UCSD-AML1 (cell line): Measurements from ENCODE around the gene UGT3A2.

Experiments
- DNase-seq: peaks from one replicate; lab custom pipeline; 2025; ENCODE audit not compliant: unreplicated experiment; lab: John Stamatoyannopoulos, UW

Gene UGT3A2

GRCh38 chr5:36013182-36013581 is 53.5 kb downstream of the UGT3A2 start:
- DNase-seq = no peak

DNA sequence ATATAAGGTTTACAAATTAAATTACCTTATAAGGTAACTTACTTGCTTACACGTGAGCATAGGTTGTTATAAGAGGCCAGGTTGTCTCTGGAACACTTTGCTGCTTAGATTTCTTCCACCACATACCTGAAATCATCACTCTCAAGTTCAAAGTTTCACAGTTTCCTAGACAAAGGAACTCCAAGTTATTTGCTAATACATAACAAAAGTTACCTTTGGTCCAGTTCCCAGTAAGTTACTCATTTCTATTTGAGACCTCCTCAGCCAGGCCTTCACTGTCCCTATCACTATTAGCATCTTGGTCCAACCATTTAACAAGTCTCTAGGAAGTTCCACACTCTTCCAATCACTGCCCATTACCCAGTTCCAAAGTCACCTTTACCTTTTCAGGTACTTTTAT is 57.0 kb downstream of the UGT3A2 start:
- no peak for DNase-seq

- no peak for DNase-seq
Observed at GRCh38 chr5:36007366-36007765, 59.3 kb downstream of the UGT3A2 start.

- no peak for DNase-seq
Observed at GRCh38 chr5:36006163-36006562, 60.5 kb downstream of the UGT3A2 start.

DNA sequence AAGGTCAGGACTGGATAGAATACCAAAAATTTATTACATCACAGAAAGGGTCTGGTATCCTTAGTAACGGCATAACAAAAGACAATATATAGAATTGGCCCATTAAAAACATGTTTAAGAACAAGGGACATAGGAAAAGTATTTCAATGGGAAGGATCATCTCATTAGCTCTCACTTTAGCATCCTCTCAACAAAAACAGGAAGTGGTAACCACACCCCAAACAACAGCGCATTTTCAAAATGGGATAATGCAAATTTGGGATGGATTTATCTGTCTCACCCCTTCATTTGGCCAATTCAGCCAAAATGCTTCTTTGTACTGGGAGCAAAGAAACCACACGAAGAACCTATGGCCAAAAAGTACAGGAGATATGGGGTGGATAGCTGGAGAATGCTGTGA is 65.7 kb downstream of the UGT3A2 start:
- DNase-seq = no peak

DNA sequence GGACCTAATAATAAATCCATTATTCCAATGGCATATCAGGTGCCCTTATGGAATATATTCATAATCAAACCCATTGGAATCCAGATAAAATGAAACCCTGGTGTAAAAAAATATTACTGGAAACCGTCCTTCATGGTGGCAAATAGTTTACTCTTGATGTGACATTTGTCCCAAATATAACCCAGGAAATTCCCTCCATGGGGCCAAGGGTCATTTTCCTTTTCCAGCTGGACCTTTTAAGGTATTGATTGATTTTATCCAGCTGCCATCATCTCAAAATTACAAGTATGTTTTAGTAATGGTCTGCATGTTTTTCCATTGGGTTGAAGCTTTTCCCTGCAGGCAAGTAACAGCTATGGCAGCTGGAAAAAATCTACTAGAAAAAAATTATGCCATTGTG is 67.1 kb downstream of the UGT3A2 start:
- no peak for DNase-seq

- DNase-seq = no peak
Observed at GRCh38 chr5:35996076-35996475, 70.6 kb downstream of the UGT3A2 start.

DNA sequence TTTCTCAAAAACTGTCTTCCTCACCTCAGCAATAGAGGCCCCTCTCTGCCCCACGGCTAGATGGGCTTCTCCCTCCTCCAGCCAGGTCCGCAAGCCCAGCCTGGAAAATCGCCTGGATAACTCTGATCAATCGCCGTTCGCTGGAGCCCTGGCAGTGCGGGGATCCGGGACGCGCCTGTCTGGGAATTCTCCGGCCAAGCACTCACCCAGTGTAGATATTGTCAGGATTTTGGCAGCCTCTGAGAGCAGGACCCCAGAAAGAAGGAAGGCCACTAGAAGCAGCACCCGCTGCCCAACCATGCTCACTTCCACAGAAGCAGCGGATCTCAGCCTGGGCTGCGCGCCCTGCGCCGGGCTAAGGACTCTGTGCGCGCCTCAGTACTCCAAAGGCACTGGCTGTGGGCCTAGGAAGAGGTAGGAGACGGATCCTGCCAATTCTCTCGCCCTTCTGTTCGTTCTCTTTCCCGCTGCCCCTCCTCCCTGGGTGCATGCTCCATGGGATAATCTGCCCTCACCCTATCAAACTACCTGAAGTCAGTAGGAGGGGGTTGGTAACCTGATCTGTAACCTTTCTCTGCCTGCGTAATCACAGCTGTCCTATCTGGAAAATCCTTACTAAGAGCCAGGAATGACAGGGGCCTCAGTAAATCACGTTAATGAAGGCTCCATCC is 75.6 kb downstream of the UGT3A2 start, which contains the start of gene UGT3A1:
Gene UGT3A1, minus strand, starts transcription at position 450 of the 671 bp plus-strand sequence. Its CDS starts 150 bp downstream, at position 300.
- no peak for DNase-seq

DNA sequence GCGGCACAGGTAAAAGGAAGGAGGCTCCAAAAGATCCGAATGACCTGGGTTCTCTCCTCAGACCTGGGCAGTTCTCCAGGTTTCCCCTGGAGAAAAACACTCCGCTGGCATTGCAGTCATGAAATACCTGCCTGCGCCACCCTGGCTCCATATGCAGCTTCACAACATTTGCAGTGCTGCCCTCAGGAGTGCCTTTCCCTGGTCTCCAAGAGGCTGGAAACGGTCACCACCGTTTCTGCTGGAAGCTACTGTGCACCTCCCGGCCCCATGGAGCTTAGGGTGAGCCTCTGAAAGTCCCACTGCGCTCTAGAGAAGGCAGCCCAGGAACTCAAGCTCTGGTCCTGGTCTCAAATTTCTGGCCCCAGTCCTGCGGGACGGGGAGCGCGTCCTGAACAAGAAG is 76.2 kb downstream of the UGT3A2 start:
- DNase-seq = no peak

GRCh38 chr5:35988529-35988928 is 78.2 kb downstream of the UGT3A2 start:
- peak; percentile 27 for DNase-seq

GRCh38 chr5:35987776-35988175 is 78.9 kb downstream of the UGT3A2 start:
- DNase-seq = no peak
